ENCODE results near the gene NUP35. TPM values are rescaled to one million over a fixed set of nuclear protein-coding genes. Genes with fewer than 3 reads are reported as not detected.
A peak's percentile ranks its signal among the peaks of the same experiment; 100 is the strongest.

The NUP35 gene
- total RNA-seq, result 10 to 100 TPM in 2 of 4 donors, 1 to 10 TPM in 2; 6.8 to 17.1 (median 12.1) TPM

DNA sequence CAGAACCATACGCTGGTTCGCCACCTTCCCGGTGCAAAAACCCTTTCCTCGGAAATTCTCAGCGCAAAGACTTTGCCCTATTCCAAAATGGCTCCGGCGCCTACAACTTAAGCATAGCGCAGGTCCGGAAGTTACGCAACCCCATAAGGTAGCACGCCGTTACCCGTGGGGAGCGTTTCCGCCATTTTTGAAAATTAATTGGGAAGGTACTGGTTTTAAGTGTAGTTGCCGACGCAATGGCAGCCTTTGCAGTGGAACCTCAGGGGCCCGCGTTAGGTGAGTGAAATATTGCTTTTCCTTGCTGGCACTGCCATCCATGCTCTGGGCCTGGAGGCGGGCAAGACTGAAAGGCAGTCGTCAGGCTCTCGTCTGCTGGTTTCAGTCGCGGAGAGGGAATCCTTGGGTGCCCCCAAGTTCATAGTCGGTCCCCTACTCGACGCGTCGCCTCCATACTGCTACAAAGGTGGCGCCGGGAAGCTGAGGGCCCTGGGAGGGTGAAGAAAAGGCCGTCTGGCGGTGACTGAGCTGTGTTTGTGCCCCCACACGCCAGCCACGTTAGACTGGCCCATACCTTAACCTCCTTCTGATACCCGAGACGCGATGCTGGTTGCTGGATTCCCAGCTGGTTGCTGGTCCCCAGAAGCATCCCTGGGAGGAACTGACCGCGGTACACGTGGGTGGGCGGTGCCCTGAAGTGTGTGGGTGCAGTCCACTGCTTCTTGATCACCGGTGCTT, at the start of gene NUP35:
Gene NUP35, plus strand, starts transcription at position 222 of the 735 bp plus-strand sequence. Its CDS starts 15 bp downstream, at position 237.
- Histone ChIP-seq H3K4me1 (peaks cover 0 to 15% (median 4%) of the 10 kb centered on the region in 3 donors), H3K27me3 (no peaks in the 10 kb centered on the region), H3K9me3 (no peaks in the 10 kb centered on the region), H3K4me3 (peak within 1 kb of the TSS; percentile 77 to 80), H3K27ac (peak within 1 kb of the TSS; percentile 82 to 94 (median 87)), H3K36me3 (peaks cover 0 to 9% of the 10 kb centered on the region in 2 donors)
- 0% methylated on average over 4 to 12 of the region's 43 CpGs for WGBS, 2 donors (ENCODE audit: low coverage in 1 of 2)
- TF ChIP-seq EP300 (IDR thresholded peaks at IDR 0.05) (no peak), POLR2AphosphoS5 (IDR thresholded peaks at IDR 0.05) (peak; percentile 71), CTCF (IDR thresholded peaks at IDR 0.05) (no peak), POLR2A (IDR thresholded peaks at IDR 0.05) (peak in 1 of 2 donors; percentile 14)
- peak; percentile 95 for ATAC-seq

DNA sequence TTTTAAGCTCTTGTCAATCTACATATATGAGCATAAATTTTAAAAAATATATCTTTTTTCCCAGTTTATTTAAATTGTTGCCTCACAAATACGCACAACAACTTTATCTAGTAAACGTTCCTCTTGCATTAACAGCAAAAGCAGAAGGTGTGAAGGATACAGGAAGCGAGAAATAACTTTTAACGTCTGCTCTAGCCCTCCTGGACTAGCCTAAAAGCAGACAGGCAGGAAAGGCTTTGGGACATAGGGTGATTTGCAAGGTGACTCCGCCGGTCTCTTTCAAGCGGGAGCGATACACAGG, 46.1 kb upstream of the NUP35 start:
- Histone ChIP-seq H3K4me3 (peak overlapping the region; percentile 74 to 100), H3K36me3 (no peaks in the 10 kb centered on the region), H3K4me1 (peaks cover 0 to 29% (median 4%) of the 10 kb centered on the region in 3 donors), H3K27me3 (no peaks in the 10 kb centered on the region), H3K27ac (peak overlapping the region; percentile 82 to 97 (median 90)), H3K9me3 (no peaks in the 10 kb centered on the region)
- ATAC-seq, result no peak
- TF ChIP-seq EP300 (IDR thresholded peaks at IDR 0.05), result no peak
- no peak for TF ChIP-seq POLR2AphosphoS5 (IDR thresholded peaks at IDR 0.05)
- no peak for TF ChIP-seq POLR2A (IDR thresholded peaks at IDR 0.05)
- no peak for TF ChIP-seq CTCF (IDR thresholded peaks at IDR 0.05)
- 2 to 3% methylated on average over 6 to 8 of the region's 8 CpGs for WGBS, 2 donors (ENCODE audit: low coverage in 1 of 2)

GRCh38 chr2:183078464-183079138, 45.6 kb upstream of the NUP35 start, which contains the start of gene DUSP19:
Gene DUSP19 (plus strand): TSS chr2:183078747. CDS start chr2:183078934, 187 bp downstream.
- H3K4me1 ChIP-seq, result peaks cover 0 to 29% (median 4%) of the 10 kb centered on the region in 3 donors
- ATAC-seq, result peak; percentile 94
- TF ChIP-seq CTCF (IDR thresholded peaks at IDR 0.05), result no peak
- TF ChIP-seq POLR2A (IDR thresholded peaks at IDR 0.05), result peak; percentile 51 to 68
- peak; percentile 83 for TF ChIP-seq POLR2AphosphoS5 (IDR thresholded peaks at IDR 0.05)
- WGBS, 2 donors (ENCODE audit: low coverage in 1 of 2), result 0% methylated on average over 11 to 18 of the region's 20 CpGs
- no peaks in the 10 kb centered on the region for H3K36me3 ChIP-seq
- peak within 1 kb of the TSS; percentile 74 to 100 for H3K4me3 ChIP-seq
- no peaks in the 10 kb centered on the region for H3K27me3 ChIP-seq
- H3K27ac ChIP-seq, result peak within 1 kb of the TSS; percentile 82 to 97 (median 90)
- H3K9me3 ChIP-seq, result no peaks in the 10 kb centered on the region

GRCh38 chr2:183079139-183079775, 45.0 kb upstream of the NUP35 start:
- Histone ChIP-seq H3K9me3 (no peaks in the 10 kb centered on the region), H3K27ac (peak overlapping the region; percentile 82 to 97 (median 90)), H3K27me3 (no peaks in the 10 kb centered on the region), H3K4me1 (peaks cover 0 to 29% (median 4%) of the 10 kb centered on the region in 3 donors), H3K36me3 (no peaks in the 10 kb centered on the region), H3K4me3 (peak overlapping the region; percentile 74 to 100)
- TF ChIP-seq EP300 (IDR thresholded peaks at IDR 0.05) (no peak), CTCF (IDR thresholded peaks at IDR 0.05) (peak in 3 of 4 experiments; percentile 23 to 25 (median 24))
- ATAC-seq, result peak; percentile 58
- WGBS, 2 donors (ENCODE audit: low coverage in 1 of 2), result 7 to 13% methylated on average over 11 to 13 of the region's 13 CpGs

All from gastroesophageal sphincter (tissue), 4 donors.